Progenitor cell of endocrine pancreas (in vitro differentiated cells): Measurements from ENCODE around the gene ARL4C. TPM values are rescaled to one million over a fixed set of nuclear protein-coding genes. Genes with fewer than 3 reads are reported as not detected.
A peak's percentile ranks its signal among the peaks of the same experiment; 100 is the strongest.

Experiments used
- DNase-seq: peaks from one replicate; pipeline ENCODE4 v3.0.0; 2021; ENCODE audit warnings: low spot score; ENCODE audit not compliant: unreplicated experiment
- H3K27ac Mint-ChIP-seq: 2 replicates; pipeline ENCODE4 v1.8.0; 2021; ENCODE audit warnings: mild to moderate bottlenecking, moderate library complexity, mixed read lengths
- H3K27me3 Mint-ChIP-seq: 2 replicates; pipeline ENCODE4 v1.8.0; 2021; ENCODE audit warnings: mixed read lengths
- H3K36me3 Mint-ChIP-seq: 2 replicates; pipeline ENCODE4 v1.8.0; 2022; ENCODE audit warnings: mixed read lengths; ENCODE audit not compliant: insufficient read depth
- H3K4me1 Mint-ChIP-seq: 2 replicates; pipeline ENCODE4 v1.8.0; 2021; ENCODE audit warnings: low read depth, mixed read lengths
- H3K4me3 Mint-ChIP-seq: 2 replicates; pipeline ENCODE4 v1.8.0; 2021; ENCODE audit warnings: low read depth, mild to moderate bottlenecking, moderate library complexity, mixed read lengths
- H3K9me3 Mint-ChIP-seq: 2 replicates; pipeline ENCODE4 v1.8.0; 2021; ENCODE audit warnings: low read depth, mixed read lengths
- CTCF ChIP-seq: fragments of 200-600 bp; sonication (generic); IDR thresholded peaks from one replicate; pipeline ENCODE4 v1.5.0; 2021; ENCODE audit warnings: antibody characterized with exemption, mild to moderate bottlenecking; ENCODE audit not compliant: unreplicated experiment
- total RNA-seq: library from RNA; stranded (reverse); gene quantifications from 2 replicates; pipeline ENCODE4 v1.2.1, GENCODE V29; 2021

Gene ARL4C
- total RNA-seq, 1 donor from 2014 or later, result 39.9 TPM

GRCh38 chr2:234488913-234489451 lies 7.9 kb downstream of the ARL4C start:
- no peak for TF ChIP-seq CTCF
- Mint-ChIP-seq H3K27ac (no peak overlapping the region), H3K27me3 (no peaks in the 10 kb centered on the region), H3K4me3 (no peak overlapping the region), H3K4me1 (peaks cover 12% of the 10 kb centered on the region), H3K9me3 (no peaks in the 10 kb centered on the region), H3K36me3 (peaks cover 18% of the 10 kb centered on the region)
- DNase-seq, result no peak

- Mint-ChIP-seq H3K36me3 (peaks cover 18% of the 10 kb centered on the region), H3K4me3 (no peak overlapping the region), H3K27me3 (no peaks in the 10 kb centered on the region), H3K4me1 (peaks cover 12% of the 10 kb centered on the region), H3K27ac (no peak overlapping the region), H3K9me3 (no peaks in the 10 kb centered on the region)
- no peak for DNase-seq
- TF ChIP-seq CTCF, result no peak
Measured at GRCh38 chr2:234488486-234488885, 8.4 kb downstream of the ARL4C start.

- no peaks in the 10 kb centered on the region for H3K9me3 Mint-ChIP-seq
- DNase-seq, result no peak
- peaks cover 14% of the 10 kb centered on the region for H3K36me3 Mint-ChIP-seq
- TF ChIP-seq CTCF, result no peak
- no peaks in the 10 kb centered on the region for H3K27me3 Mint-ChIP-seq
- peaks cover 2% of the 10 kb centered on the region for H3K4me1 Mint-ChIP-seq
- H3K4me3 Mint-ChIP-seq, result no peak overlapping the region
- no peak overlapping the region for H3K27ac Mint-ChIP-seq
Measured at GRCh38 chr2:234487356-234487755, 9.5 kb downstream of the ARL4C start.

GRCh38 chr2:234483568-234484251 lies 13.2 kb downstream of the ARL4C start:
- Mint-ChIP-seq H3K9me3 (peaks cover 4% of the 10 kb centered on the region), H3K27me3 (no peaks in the 10 kb centered on the region), H3K4me3 (no peak overlapping the region), H3K4me1 (no peaks in the 10 kb centered on the region), H3K27ac (no peak overlapping the region), H3K36me3 (peaks cover 6% of the 10 kb centered on the region)
- DNase-seq, result no peak
- peak; percentile 33 for TF ChIP-seq CTCF

- Mint-ChIP-seq H3K36me3 (no peaks in the 10 kb centered on the region), H3K27me3 (no peaks in the 10 kb centered on the region), H3K4me3 (no peak overlapping the region), H3K4me1 (no peaks in the 10 kb centered on the region), H3K27ac (no peak overlapping the region), H3K9me3 (peaks cover 4% of the 10 kb centered on the region)
- TF ChIP-seq CTCF, result no peak
- DNase-seq, result no peak
Measured at GRCh38 chr2:234481301-234481700, 15.6 kb downstream of the ARL4C start.
